GM23338 (cell line): ENCODE results near the gene EEF2K. TPM values are rescaled to one million over a fixed set of nuclear protein-coding genes. Genes with fewer than 3 reads are reported as not detected.

Source experiments
- CTCF ChIP-seq, 2 experiments: fragments of 200-600 bp in 1 of 2; sonication (generic) in 1 of 2; conservative IDR thresholded peaks; 2 replicates each; pipeline versions ENCODE4 v1.5.1 to v1.6.1; 2016 to 2017; ENCODE audit warnings: antibody characterized with exemption in 2 of 2, low read depth in 2 of 2, mild to moderate bottlenecking in 2 of 2, moderate library complexity in 1 of 2
- ETS1 ChIP-seq: IDR thresholded peaks from 2 replicates; pipeline ENCODE4 v1.6.1; 2016; ENCODE audit warnings: antibody characterized with exemption
- NANOG ChIP-seq: IDR thresholded peaks from 2 replicates; pipeline ENCODE4 v1.6.1; 2016; ENCODE audit warnings: antibody characterized with exemption, borderline replicate concordance
- POLR2AphosphoS5 ChIP-seq: IDR thresholded peaks from 2 replicates; pipeline ENCODE4 v1.6.1; 2016; ENCODE audit warnings: antibody characterized with exemption, low read depth
- STAT1 ChIP-seq: IDR thresholded peaks from one replicate; pipeline ENCODE4 v1.6.1; 2016; ENCODE audit warnings: antibody characterized with exemption; ENCODE audit not compliant: unreplicated experiment
- ZNF462 ChIP-seq: fragments of 250-450 bp; sonication (Bioruptor Pico); IDR thresholded peaks from 2 replicates; pipeline ENCODE4 v1.5.0; 2020; ENCODE audit warnings: mild to moderate bottlenecking, moderate library complexity
- polyA plus RNA-seq: library from polyadenylated mRNA; unstranded; fragments of >200 nt; fragmentation: Nextera tagmentation; extraction: Ambion mirVana; gene quantifications from 2 replicates; pipeline ENCODE4 v1.2.1, GENCODE V29; 2016
- total RNA-seq: library from RNA; depleted of rRNA; stranded (reverse); fragments of >200 nt; shearing (Covaris generic); gene quantifications from 2 replicates; pipeline ENCODE4 v1.2.3, GENCODE V29; 2014

The EEF2K gene
- total and polyA plus RNA-seq, 2 experiments from 2014 or later, result 5.4 to 23.9 TPM

GRCh38 chr16:22320572-22321339 is 114.7 kb downstream of the EEF2K start (continued):
- TF ChIP-seq CTCF (conservative IDR thresholded peaks at IDR 0.05; ENCODE audit: low read depth in 2 of 2) (no peak), NANOG (no peak), ZNF462 (no peak), STAT1 (no peak), POLR2AphosphoS5 (no peak), ETS1 (no peak)
